Measurements from ENCODE around the gene SPRED2.

Gene SPRED2

GRCh38 chr2:65437392-65438135 lies 5.2 kb upstream of the SPRED2 start:
- peak overlapping the region; percentile 56; the same call in 1 of the 2 replicates for H3K4me3 ChIP-seq (replicated peaks; ENCODE audit: insufficient read depth, low read length)

GRCh38 chr2:65436824-65437221 lies 4.4 kb upstream of the SPRED2 start:
- Histone ChIP-seq H3K27ac (replicated peaks) (peak overlapping the region; percentile 89), H3K27me3 (ENCODE audit: insufficient read depth, poor library complexity, severe bottlenecking) (no peaks in the 10 kb centered on the region), H3K4me3 (replicated peaks; ENCODE audit: insufficient read depth, low read length) (peak overlapping the region; percentile 56)
- TF ChIP-seq GABPA (IDR thresholded peaks at IDR 0.05; ENCODE audit: low read depth) (no peak), REST (IDR thresholded peaks at IDR 0.05; ENCODE audit: insufficient replicate concordance, low read depth) (no peak), CTCF (IDR thresholded peaks at IDR 0.05; ENCODE audit: insufficient read depth, low read length) (no peak), SPI1 (IDR thresholded peaks at IDR 0.05; ENCODE audit: borderline replicate concordance, low read depth) (no peak), POLR2AphosphoS5 (IDR thresholded peaks at IDR 0.05; ENCODE audit: low read depth) (no peak)
- DNase-seq (ENCODE audit: low read depth in 1 of 2, low spot score in 1 of 2): no peak

More at GRCh38 chr2:65437392-65438135, 5.2 kb upstream of the SPRED2 start:
- no peak for DNase-seq (ENCODE audit: low read depth in 1 of 2, low spot score in 1 of 2)
- no peak for TF ChIP-seq CTCF (IDR thresholded peaks at IDR 0.05; ENCODE audit: insufficient read depth, low read length)
- TF ChIP-seq GABPA (IDR thresholded peaks at IDR 0.05; ENCODE audit: low read depth): no peak
- no peak for TF ChIP-seq POLR2AphosphoS5 (IDR thresholded peaks at IDR 0.05; ENCODE audit: low read depth)
- TF ChIP-seq REST (IDR thresholded peaks at IDR 0.05; ENCODE audit: insufficient replicate concordance, low read depth): no peak
- no peak for TF ChIP-seq SPI1 (IDR thresholded peaks at IDR 0.05; ENCODE audit: borderline replicate concordance, low read depth)
- peak overlapping the region; percentile 89 for H3K27ac ChIP-seq (replicated peaks)
- H3K27me3 ChIP-seq (ENCODE audit: insufficient read depth, poor library complexity, severe bottlenecking): no peaks in the 10 kb centered on the region

- TF ChIP-seq POLR2AphosphoS5 (IDR thresholded peaks at IDR 0.05; ENCODE audit: low read depth) (peak; percentile 20; the same call in 1 of the 2 replicates), REST (IDR thresholded peaks at IDR 0.05; ENCODE audit: insufficient replicate concordance, low read depth) (no peak), CTCF (IDR thresholded peaks at IDR 0.05; ENCODE audit: insufficient read depth, low read length) (no peak), SPI1 (IDR thresholded peaks at IDR 0.05; ENCODE audit: borderline replicate concordance, low read depth) (no peak), GABPA (IDR thresholded peaks at IDR 0.05; ENCODE audit: low read depth) (0 out of 2 replicates have a peak, but pooled peaks have one; percentile 31)
- Histone ChIP-seq H3K27ac (replicated peaks) (peak overlapping the region; percentile 89), H3K4me3 (replicated peaks; ENCODE audit: insufficient read depth, low read length) (peak overlapping the region; percentile 56), H3K27me3 (ENCODE audit: insufficient read depth, poor library complexity, severe bottlenecking) (no peaks in the 10 kb centered on the region)
- peak; percentile 70 to 88 for DNase-seq (ENCODE audit: low read depth in 1 of 2, low spot score in 1 of 2)
These were observed 3.9 kb upstream of the SPRED2 start for GRCh38 chr2:65436169-65436823.
